ENCODE results near the gene CAST.

CAST gene

DNA sequence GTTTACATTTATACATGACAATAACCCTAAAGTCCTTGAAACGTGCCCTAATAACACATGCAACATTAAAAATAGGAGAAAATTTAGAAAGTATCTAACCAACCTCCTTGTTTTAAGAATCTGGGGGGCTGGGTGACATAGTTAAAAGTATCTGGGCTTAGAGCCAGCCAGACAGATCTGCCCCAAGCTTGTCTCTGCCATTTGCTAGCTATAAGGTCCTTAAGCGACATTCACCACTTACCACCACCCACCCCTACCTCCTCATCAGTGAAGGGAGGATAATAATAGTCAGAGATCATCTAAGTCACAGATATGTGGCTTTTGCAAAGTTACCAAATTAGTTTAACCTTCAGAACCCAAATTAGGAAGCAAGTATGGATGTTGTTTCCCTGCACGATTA lies 33.8 kb upstream of the CAST start:
- TF ChIP-seq TAF1 (IDR thresholded peaks at IDR 0.05; ENCODE audit: borderline replicate concordance, insufficient read depth, low read length) = no peak

GRCh38 chr5:96629774-96630173 lies 32.4 kb upstream of the CAST start:
- TF ChIP-seq SIN3A (IDR thresholded peaks at IDR 0.05; ENCODE audit: borderline replicate concordance, insufficient read depth, low read length) = no peak
- no peak for TF ChIP-seq POLR2AphosphoS5 (IDR thresholded peaks at IDR 0.05; ENCODE audit: low read depth, low read length)
- no peak for TF ChIP-seq FOXP2 (optimal IDR thresholded peaks at IDR 0.05; ENCODE audit: borderline replicate concordance, extremely low read depth, extremely low read length, insufficient read depth)
- TF ChIP-seq, protein P1, sequence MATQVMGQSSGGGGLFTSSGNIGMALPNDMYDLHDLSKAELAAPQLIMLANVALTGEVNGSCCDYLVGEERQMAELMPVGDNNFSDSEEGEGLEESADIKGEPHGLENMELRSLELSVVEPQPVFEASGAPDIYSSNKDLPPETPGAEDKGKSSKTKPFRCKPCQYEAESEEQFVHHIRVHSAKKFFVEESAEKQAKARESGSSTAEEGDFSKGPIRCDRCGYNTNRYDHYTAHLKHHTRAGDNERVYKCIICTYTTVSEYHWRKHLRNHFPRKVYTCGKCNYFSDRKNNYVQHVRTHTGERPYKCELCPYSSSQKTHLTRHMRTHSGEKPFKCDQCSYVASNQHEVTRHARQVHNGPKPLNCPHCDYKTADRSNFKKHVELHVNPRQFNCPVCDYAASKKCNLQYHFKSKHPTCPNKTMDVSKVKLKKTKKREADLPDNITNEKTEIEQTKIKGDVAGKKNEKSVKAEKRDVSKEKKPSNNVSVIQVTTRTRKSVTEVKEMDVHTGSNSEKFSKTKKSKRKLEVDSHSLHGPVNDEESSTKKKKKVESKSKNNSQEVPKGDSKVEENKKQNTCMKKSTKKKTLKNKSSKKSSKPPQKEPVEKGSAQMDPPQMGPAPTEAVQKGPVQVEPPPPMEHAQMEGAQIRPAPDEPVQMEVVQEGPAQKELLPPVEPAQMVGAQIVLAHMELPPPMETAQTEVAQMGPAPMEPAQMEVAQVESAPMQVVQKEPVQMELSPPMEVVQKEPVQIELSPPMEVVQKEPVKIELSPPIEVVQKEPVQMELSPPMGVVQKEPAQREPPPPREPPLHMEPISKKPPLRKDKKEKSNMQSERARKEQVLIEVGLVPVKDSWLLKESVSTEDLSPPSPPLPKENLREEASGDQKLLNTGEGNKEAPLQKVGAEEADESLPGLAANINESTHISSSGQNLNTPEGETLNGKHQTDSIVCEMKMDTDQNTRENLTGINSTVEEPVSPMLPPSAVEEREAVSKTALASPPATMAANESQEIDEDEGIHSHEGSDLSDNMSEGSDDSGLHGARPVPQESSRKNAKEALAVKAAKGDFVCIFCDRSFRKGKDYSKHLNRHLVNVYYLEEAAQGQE (IDR thresholded peaks at IDR 0.05; ENCODE audit: insufficient read depth in 1 of 2, low read depth in 2 of 2, low read length in 2 of 2) = no peak
- TF ChIP-seq TAF1 (IDR thresholded peaks at IDR 0.05; ENCODE audit: borderline replicate concordance, insufficient read depth, low read length) = no peak

GRCh38 chr5:96633820-96634219 lies 28.4 kb upstream of the CAST start:
- TF ChIP-seq TAF1 (IDR thresholded peaks at IDR 0.05; ENCODE audit: borderline replicate concordance, insufficient read depth, low read length) (no peak), FOXP2 (optimal IDR thresholded peaks at IDR 0.05; ENCODE audit: borderline replicate concordance, extremely low read depth, extremely low read length, insufficient read depth) (no peak), POLR2AphosphoS5 (IDR thresholded peaks at IDR 0.05; ENCODE audit: low read depth, low read length) (no peak), SIN3A (IDR thresholded peaks at IDR 0.05; ENCODE audit: borderline replicate concordance, insufficient read depth, low read length) (no peak)
- TF ChIP-seq, protein P1 (IDR thresholded peaks at IDR 0.05; ENCODE audit: insufficient read depth in 1 of 2, low read depth in 2 of 2, low read length in 2 of 2) = no peak

GRCh38 chr5:96634881-96635280 lies 27.3 kb upstream of the CAST start:
- TF ChIP-seq SIN3A (IDR thresholded peaks at IDR 0.05; ENCODE audit: borderline replicate concordance, insufficient read depth, low read length) (no peak), TAF1 (IDR thresholded peaks at IDR 0.05; ENCODE audit: borderline replicate concordance, insufficient read depth, low read length) (no peak), POLR2AphosphoS5 (IDR thresholded peaks at IDR 0.05; ENCODE audit: low read depth, low read length) (no peak), FOXP2 (optimal IDR thresholded peaks at IDR 0.05; ENCODE audit: borderline replicate concordance, extremely low read depth, extremely low read length, insufficient read depth) (no peak)
- TF ChIP-seq, protein P1 (IDR thresholded peaks at IDR 0.05; ENCODE audit: insufficient read depth in 1 of 2, low read depth in 2 of 2, low read length in 2 of 2) = no peak

DNA sequence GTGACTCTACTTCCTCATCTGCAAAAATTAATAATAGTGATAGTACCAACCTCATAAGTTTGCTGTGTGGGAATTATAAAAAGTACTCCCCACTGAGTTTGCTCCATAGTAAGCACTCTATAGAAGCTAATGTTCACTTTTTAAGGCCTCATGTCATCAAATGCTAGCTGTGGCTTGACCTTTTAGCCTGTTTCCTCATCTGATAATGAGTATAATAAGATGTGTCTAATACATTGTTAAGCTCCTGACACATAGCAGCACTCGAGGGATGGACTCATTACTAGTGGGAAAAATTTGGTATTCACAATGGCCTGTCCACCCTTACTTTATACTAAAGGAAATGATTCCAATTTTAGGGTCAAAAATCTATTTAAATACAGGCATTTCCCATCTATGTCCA lies 26.1 kb upstream of the CAST start:
- TF ChIP-seq POLR2AphosphoS5 (IDR thresholded peaks at IDR 0.05; ENCODE audit: low read depth, low read length) = no peak
- TF ChIP-seq SIN3A (IDR thresholded peaks at IDR 0.05; ENCODE audit: borderline replicate concordance, insufficient read depth, low read length) = no peak
- TF ChIP-seq TAF1 (IDR thresholded peaks at IDR 0.05; ENCODE audit: borderline replicate concordance, insufficient read depth, low read length) = no peak
- TF ChIP-seq, protein P1 (IDR thresholded peaks at IDR 0.05; ENCODE audit: insufficient read depth in 1 of 2, low read depth in 2 of 2, low read length in 2 of 2) = no peak
- TF ChIP-seq FOXP2 (optimal IDR thresholded peaks at IDR 0.05; ENCODE audit: borderline replicate concordance, extremely low read depth, extremely low read length, insufficient read depth) = no peak

All from PFSK-1 (cell line).